SK-N-SH treated with all-trans-retinoic acid at 6 μM for 48 hours (cell line): ENCODE results near the gene RHEX.

Source experiments
- ATAC-seq: fragments of 200-7000 bp; cut with Tn5 transposase; 3 replicates; pipeline ENCODE4 v1.9.1; 2020; ENCODE audit warnings: mild to moderate bottlenecking, moderate library complexity
- ARNTL ChIP-seq: fragments of 450-650 bp; formaldehyde crosslinking; IDR thresholded peaks from 2 replicates; pipeline ENCODE4 v1.5.0; 2020; ENCODE audit warnings: low read depth, mild to moderate bottlenecking, moderate library complexity, borderline replicate concordance
- BACH2 ChIP-seq: fragments of 250-450 bp; sonication (Bioruptor Pico); IDR thresholded peaks from 2 replicates; pipeline ENCODE4 v1.9.0; 2021; ENCODE audit warnings: mild to moderate bottlenecking, borderline replicate concordance
- CSDC2 ChIP-seq: fragments of 250-450 bp; sonication (Bioruptor Pico); IDR thresholded peaks from 2 replicates; pipeline ENCODE4 v1.5.0; 2020; ENCODE audit warnings: mild to moderate bottlenecking, moderate library complexity
- ESRRG ChIP-seq: fragments of 250-450 bp; sonication (Bioruptor Pico); IDR thresholded peaks from 2 replicates; pipeline ENCODE4 v1.6.1; 2021; ENCODE audit warnings: mild to moderate bottlenecking
- GLIS3 ChIP-seq: fragments of 250-450 bp; sonication (Bioruptor Pico); IDR thresholded peaks from 2 replicates; pipeline ENCODE4 v1.5.0; 2020; ENCODE audit warnings: mild to moderate bottlenecking, moderate library complexity
- ISL1 ChIP-seq: fragments of 250-450 bp; sonication (Bioruptor Pico); IDR thresholded peaks from 2 replicates; pipeline ENCODE4 v2.1.2; 2022; ENCODE audit warnings: mild to moderate bottlenecking, moderate library complexity
- OSR1 ChIP-seq: fragments of 250-450 bp; sonication (Bioruptor Pico); IDR thresholded peaks from 2 replicates; pipeline ENCODE4 v1.8.0; 2022; ENCODE audit warnings: moderate library complexity, mild to moderate bottlenecking, inconsistent platforms
- PPARA ChIP-seq: fragments of 250-450 bp; sonication (Bioruptor Pico); IDR thresholded peaks from 2 replicates; pipeline ENCODE4 v1.5.0; 2020; ENCODE audit warnings: mild to moderate bottlenecking, borderline replicate concordance
- SNAI2 ChIP-seq: fragments of 250-450 bp; sonication (Bioruptor Pico); IDR thresholded peaks from 2 replicates; pipeline ENCODE4 v1.5.0; 2020; ENCODE audit warnings: mild to moderate bottlenecking, moderate library complexity
- TCF4 ChIP-seq: fragments of 250-450 bp; sonication (Bioruptor Pico); IDR thresholded peaks from 2 replicates; pipeline ENCODE4 v1.8.0; 2021; ENCODE audit warnings: mild to moderate bottlenecking, moderate library complexity, borderline replicate concordance
- TOX ChIP-seq: fragments of 250-450 bp; sonication (Bioruptor Pico); IDR thresholded peaks from 2 replicates; pipeline ENCODE4 v1.8.0; 2021; ENCODE audit warnings: mild to moderate bottlenecking, moderate library complexity, borderline replicate concordance
- ZC3H10 ChIP-seq: fragments of 250-450 bp; sonication (Bioruptor Pico); IDR thresholded peaks from 2 replicates; pipeline ENCODE4 v1.5.1; 2021; ENCODE audit warnings: mild to moderate bottlenecking, moderate library complexity
- ZFP3 ChIP-seq: fragments of 250-450 bp; sonication (Bioruptor Pico); IDR thresholded peaks from 2 replicates; pipeline ENCODE4 v1.5.0; 2020; ENCODE audit warnings: mild to moderate bottlenecking, moderate library complexity
- ZFP30 ChIP-seq: fragments of 450-650 bp; formaldehyde crosslinking; IDR thresholded peaks from 2 replicates; pipeline ENCODE4 v1.5.0; 2022; ENCODE audit warnings: mild to moderate bottlenecking, moderate library complexity
- ZNF565 ChIP-seq: fragments of 450-650 bp; formaldehyde crosslinking; conservative IDR thresholded peaks from 2 replicates; pipeline ENCODE4 v1.5.0; 2020; ENCODE audit warnings: low read depth, mild to moderate bottlenecking, moderate library complexity
- ZNF70 ChIP-seq: fragments of 450-650 bp; formaldehyde crosslinking; IDR thresholded peaks from 2 replicates; pipeline ENCODE4 v1.5.0; 2020; ENCODE audit warnings: mild to moderate bottlenecking, moderate library complexity
- TF ChIP-seq, protein P1 (sequence below): fragments of 250-450 bp; sonication (Bioruptor Pico); IDR thresholded peaks from 2 replicates; pipeline ENCODE4 v1.5.1; 2021; ENCODE audit warnings: mild to moderate bottlenecking, moderate library complexity
- TF ChIP-seq, protein P2 (sequence below): fragments of 250-450 bp; sonication (Bioruptor Pico); IDR thresholded peaks from 2 replicates; pipeline ENCODE4 v1.8.0; 2021; ENCODE audit warnings: low read depth, mild to moderate bottlenecking, moderate library complexity, borderline replicate concordance
- TF ChIP-seq, protein P3 (sequence below): fragments of 250-450 bp; sonication (Bioruptor Pico); IDR thresholded peaks from 2 replicates; pipeline ENCODE4 v1.8.0; 2020; ENCODE audit warnings: mild to moderate bottlenecking, moderate library complexity, borderline replicate concordance
- TF ChIP-seq, protein P4 (sequence below): fragments of 250-450 bp; sonication (Bioruptor Pico); IDR thresholded peaks from 2 replicates; pipeline ENCODE4 v1.5.0; 2020; ENCODE audit warnings: mild to moderate bottlenecking, moderate library complexity

The RHEX gene

DNA sequence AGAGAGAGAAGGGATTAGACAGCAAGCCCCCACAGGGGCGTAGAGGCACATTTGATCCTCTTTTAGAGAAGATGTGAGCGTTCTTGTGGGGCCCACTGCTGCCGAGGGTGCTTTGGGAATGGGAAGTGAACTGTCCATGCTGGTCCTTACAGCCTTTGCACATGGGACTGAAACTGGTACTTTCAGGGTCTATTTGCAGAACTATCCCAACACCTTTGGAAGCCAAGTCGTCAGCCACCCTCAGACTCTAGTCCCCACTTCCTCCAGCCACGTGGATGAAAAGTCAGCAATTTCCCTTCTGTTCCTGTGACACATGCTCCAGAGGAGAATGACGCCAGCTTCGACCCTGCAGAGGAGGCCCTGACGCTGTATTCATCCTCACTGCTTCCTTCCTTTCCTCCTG is 47.2 kb upstream of the RHEX start:
- ATAC-seq, result no peak
- no peak for TF ChIP-seq ZFP3
- TF ChIP-seq, protein P1, sequence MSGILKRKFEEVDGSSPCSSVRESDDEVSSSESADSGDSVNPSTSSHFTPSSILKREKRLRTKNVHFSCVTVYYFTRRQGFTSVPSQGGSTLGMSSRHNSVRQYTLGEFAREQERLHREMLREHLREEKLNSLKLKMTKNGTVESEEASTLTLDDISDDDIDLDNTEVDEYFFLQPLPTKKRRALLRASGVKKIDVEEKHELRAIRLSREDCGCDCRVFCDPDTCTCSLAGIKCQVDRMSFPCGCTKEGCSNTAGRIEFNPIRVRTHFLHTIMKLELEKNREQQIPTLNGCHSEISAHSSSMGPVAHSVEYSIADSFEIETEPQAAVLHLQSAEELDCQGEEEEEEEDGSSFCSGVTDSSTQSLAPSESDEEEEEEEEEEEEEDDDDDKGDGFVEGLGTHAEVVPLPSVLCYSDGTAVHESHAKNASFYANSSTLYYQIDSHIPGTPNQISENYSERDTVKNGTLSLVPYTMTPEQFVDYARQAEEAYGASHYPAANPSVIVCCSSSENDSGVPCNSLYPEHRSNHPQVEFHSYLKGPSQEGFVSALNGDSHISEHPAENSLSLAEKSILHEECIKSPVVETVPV (CRISPR knock-in tag), result no peak
- no peak for TF ChIP-seq ARNTL (CRISPR knock-in tag)
- no peak for TF ChIP-seq GLIS3 (CRISPR knock-in tag)
- no peak for TF ChIP-seq ZFP30
- no peak for TF ChIP-seq ZC3H10
- TF ChIP-seq BACH2 (CRISPR knock-in tag), result no peak
- TF ChIP-seq, protein P2, sequence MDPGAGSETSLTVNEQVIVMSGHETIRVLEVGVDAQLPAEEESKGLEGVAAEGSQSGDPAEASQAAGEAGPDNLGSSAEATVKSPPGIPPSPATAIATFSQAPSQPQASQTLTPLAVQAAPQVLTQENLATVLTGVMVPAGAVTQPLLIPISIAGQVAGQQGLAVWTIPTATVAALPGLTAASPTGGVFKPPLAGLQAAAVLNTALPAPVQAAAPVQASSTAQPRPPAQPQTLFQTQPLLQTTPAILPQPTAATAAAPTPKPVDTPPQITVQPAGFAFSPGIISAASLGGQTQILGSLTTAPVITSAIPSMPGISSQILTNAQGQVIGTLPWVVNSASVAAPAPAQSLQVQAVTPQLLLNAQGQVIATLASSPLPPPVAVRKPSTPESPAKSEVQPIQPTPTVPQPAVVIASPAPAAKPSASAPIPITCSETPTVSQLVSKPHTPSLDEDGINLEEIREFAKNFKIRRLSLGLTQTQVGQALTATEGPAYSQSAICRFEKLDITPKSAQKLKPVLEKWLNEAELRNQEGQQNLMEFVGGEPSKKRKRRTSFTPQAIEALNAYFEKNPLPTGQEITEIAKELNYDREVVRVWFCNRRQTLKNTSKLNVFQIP, result no peak
- no peak for TF ChIP-seq ESRRG
- no peak for TF ChIP-seq ZNF70 (CRISPR knock-in tag)

DNA sequence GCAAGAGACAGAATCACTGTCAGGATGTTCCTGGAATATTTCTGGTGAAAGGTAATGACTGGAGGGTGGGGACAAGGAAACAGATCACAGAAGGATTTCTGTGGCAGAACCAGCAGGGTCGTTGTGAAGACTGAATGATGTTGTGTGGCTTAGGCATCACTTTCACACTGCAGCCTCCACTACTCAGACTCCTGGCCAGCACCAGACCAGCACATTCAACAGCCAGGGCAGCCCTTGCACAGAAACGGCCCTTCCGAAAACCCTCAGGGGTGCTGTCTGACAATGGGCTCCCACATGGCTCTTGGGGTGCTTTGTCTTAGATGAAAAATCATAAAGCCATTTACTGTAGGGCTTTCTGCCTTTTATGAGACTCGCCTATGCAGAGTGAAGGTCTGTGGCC is 46.0 kb upstream of the RHEX start:
- ATAC-seq, result no peak
- TF ChIP-seq CSDC2 (no peak), ESRRG (no peak), ZNF70 (CRISPR knock-in tag) (no peak), ZFP3 (no peak), TCF4 (CRISPR knock-in tag) (no peak), PPARA (no peak), TOX (CRISPR knock-in tag) (no peak)

DNA sequence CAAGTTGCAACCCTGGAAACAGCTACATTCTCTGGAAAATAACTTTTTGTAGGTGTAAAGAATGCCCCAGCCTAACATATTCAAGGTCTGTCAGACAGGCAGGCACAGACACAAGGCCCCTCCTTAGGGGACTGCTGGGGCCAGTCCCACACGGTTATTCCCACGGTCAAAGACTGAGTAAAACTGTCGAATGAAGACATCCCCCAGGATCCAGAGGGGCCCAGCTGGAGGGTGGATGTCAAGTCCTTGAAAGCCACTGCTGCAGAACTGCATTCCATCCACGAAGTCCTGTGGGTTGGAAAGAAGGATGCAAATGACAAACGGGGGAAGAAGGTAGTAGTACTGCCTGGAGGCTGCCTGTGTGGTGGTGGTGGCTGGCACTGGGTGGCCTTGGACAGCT is 42.9 kb upstream of the RHEX start:
- no peak for ATAC-seq
- TF ChIP-seq OSR1 (CRISPR knock-in tag) (no peak), GLIS3 (CRISPR knock-in tag) (no peak), ZNF565 (no peak), ZFP30 (no peak)
- TF ChIP-seq, protein P3, sequence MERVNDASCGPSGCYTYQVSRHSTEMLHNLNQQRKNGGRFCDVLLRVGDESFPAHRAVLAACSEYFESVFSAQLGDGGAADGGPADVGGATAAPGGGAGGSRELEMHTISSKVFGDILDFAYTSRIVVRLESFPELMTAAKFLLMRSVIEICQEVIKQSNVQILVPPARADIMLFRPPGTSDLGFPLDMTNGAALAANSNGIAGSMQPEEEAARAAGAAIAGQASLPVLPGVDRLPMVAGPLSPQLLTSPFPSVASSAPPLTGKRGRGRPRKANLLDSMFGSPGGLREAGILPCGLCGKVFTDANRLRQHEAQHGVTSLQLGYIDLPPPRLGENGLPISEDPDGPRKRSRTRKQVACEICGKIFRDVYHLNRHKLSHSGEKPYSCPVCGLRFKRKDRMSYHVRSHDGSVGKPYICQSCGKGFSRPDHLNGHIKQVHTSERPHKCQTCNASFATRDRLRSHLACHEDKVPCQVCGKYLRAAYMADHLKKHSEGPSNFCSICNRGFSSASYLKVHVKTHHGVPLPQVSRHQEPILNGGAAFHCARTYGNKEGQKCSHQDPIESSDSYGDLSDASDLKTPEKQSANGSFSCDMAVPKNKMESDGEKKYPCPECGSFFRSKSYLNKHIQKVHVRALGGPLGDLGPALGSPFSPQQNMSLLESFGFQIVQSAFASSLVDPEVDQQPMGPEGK, result no peak

DNA sequence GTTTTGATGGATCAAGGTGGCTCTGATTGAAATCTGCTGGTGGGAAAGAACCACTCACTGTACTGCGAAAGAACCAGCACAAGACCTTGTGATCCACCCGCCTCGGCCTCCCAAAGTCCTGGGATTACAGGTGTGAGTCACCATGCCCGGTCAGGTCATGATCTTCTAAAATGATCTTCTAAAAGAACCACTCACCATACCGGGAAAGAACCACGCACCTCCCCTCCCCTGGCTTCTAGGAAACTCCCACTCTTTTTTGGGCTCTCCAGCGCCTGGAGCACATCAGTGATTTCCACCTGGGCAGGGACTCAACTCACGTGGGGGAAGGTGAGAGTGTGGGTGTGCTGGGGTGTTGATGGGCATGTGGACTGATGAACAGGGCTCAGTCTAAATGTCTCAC is 41.9 kb upstream of the RHEX start:
- no peak for ATAC-seq
- TF ChIP-seq PPARA (no peak), BACH2 (CRISPR knock-in tag) (no peak), TCF4 (CRISPR knock-in tag) (no peak), GLIS3 (CRISPR knock-in tag) (no peak)
- TF ChIP-seq, protein P4, sequence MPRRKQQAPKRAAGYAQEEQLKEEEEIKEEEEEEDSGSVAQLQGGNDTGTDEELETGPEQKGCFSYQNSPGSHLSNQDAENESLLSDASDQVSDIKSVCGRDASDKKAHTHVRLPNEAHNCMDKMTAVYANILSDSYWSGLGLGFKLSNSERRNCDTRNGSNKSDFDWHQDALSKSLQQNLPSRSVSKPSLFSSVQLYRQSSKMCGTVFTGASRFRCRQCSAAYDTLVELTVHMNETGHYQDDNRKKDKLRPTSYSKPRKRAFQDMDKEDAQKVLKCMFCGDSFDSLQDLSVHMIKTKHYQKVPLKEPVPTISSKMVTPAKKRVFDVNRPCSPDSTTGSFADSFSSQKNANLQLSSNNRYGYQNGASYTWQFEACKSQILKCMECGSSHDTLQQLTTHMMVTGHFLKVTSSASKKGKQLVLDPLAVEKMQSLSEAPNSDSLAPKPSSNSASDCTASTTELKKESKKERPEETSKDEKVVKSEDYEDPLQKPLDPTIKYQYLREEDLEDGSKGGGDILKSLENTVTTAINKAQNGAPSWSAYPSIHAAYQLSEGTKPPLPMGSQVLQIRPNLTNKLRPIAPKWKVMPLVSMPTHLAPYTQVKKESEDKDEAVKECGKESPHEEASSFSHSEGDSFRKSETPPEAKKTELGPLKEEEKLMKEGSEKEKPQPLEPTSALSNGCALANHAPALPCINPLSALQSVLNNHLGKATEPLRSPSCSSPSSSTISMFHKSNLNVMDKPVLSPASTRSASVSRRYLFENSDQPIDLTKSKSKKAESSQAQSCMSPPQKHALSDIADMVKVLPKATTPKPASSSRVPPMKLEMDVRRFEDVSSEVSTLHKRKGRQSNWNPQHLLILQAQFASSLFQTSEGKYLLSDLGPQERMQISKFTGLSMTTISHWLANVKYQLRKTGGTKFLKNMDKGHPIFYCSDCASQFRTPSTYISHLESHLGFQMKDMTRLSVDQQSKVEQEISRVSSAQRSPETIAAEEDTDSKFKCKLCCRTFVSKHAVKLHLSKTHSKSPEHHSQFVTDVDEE (CRISPR knock-in tag), result no peak

DNA sequence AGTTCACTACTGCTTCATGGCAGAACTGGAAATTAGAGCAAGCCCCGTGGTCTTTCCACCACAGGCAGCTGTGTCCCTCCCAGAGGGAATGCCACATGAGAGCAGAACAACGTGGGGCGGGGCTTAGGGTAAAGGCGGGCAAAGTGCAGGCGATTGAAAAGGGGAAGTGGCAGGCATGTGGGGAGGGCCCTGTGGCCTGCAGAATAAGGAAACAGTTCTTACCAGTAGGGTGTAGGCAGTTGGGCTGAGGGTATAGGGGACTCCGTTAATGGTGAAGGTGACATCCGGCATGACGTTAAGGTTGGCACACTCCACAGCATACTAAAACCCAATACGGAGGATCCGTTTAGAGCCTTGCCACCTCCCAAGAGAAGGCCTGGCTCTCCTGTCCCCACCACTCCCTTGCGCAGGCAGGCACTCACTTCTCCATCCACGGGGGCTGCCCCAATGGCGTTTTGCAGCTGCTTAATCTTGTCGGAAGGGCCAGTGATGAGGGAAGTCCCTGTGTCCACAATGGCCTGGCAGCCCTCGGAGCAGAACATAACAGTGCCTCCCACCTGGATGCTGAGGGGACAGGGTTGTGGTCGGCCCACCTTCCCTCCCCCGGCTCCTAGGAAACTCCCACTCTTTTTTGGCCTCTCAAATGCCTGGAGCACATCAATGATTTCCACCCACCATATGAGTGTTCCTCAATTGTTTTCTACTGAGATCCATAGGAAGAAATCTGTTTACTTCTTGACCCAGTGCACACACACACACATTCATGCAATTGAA is 40.7 kb upstream of the RHEX start:
- no peak for TF ChIP-seq ZNF70 (CRISPR knock-in tag)
- no peak for TF ChIP-seq SNAI2 (CRISPR knock-in tag)
- no peak for TF ChIP-seq ZFP30
- no peak for TF ChIP-seq ISL1 (CRISPR knock-in tag)
- TF ChIP-seq GLIS3 (CRISPR knock-in tag), result no peak
- TF ChIP-seq, protein P1 (CRISPR knock-in tag), result no peak
- no peak for TF ChIP-seq ZC3H10
- no peak for ATAC-seq
